ENCODE data around the gene LGALS7B. TPM values are rescaled to one million over a fixed set of nuclear protein-coding genes. Genes with fewer than 3 reads are reported as not detected.
"Not testable (repeated sequence)": the region's sequence is repeated elsewhere in the genome, so short reads cannot be mapped to it uniquely, and the experiment has no call there.

Gene LGALS7B
- total RNA-seq, 2 experiments from 2014 or later: not detected

- Histone ChIP-seq H3K4me2 (ENCODE audit: low read length) (no peak overlapping the region), H3K36me3 (ENCODE audit: insufficient read depth, low read length) (no peaks in the 10 kb centered on the region), H4K20me1 (ENCODE audit: insufficient read depth, low read length) (no peaks in the 10 kb centered on the region), H3K27ac (ENCODE audit: low read depth, low read length, poor library complexity, severe bottlenecking) (no peak overlapping the region), H2AFZ (ENCODE audit: low read length) (no peak overlapping the region), H3K4me1 (ENCODE audit: insufficient read depth, low read length, poor library complexity, severe bottlenecking) (no peaks in the 10 kb centered on the region), H3K4me3 (ENCODE audit: low read depth, low read length, poor library complexity, severe bottlenecking) (no peak overlapping the region), H3K9me3 (ENCODE audit: low read length) (no peaks in the 10 kb centered on the region), H3K79me2 (ENCODE audit: insufficient read depth, low read depth, low read length) (no peaks in the 10 kb centered on the region), H3K9me2 (ENCODE audit: insufficient read depth, low read length) (no peaks in the 10 kb centered on the region)
- TF ChIP-seq EZH2phosphoT487 (IDR thresholded peaks at IDR 0.05; ENCODE audit: borderline replicate concordance, low read depth, low read length) (no peak), CTCF (conservative IDR thresholded peaks at IDR 0.05; ENCODE audit: low read length) (no peak)
- CTCF ChIA-PET (ENCODE audit: unreplicated experiment): no interaction called here
- no TSS peak for BruUV-seq (replicated peaks)
- POLR2A ChIA-PET: no interaction called here
- intact Hi-C loops (cut with micrococcal nuclease; ENCODE audit: unreplicated experiment): no loop called here
- no peak for DNase-seq (ENCODE audit: low spot score)
These were observed 2.3 kb upstream of the LGALS7B start for GRCh38 chr19:38786572-38787265.

- BruUV-seq (replicated peaks); H3K4me3 ChIP-seq (ENCODE audit: low read depth, low read length, poor library complexity, severe bottlenecking); CTCF ChIA-PET (ENCODE audit: unreplicated experiment): not testable (repeated sequence)
These were observed 1.8 kb downstream of the LGALS7B start for GRCh38 chr19:38790507-38791403.

DNA sequence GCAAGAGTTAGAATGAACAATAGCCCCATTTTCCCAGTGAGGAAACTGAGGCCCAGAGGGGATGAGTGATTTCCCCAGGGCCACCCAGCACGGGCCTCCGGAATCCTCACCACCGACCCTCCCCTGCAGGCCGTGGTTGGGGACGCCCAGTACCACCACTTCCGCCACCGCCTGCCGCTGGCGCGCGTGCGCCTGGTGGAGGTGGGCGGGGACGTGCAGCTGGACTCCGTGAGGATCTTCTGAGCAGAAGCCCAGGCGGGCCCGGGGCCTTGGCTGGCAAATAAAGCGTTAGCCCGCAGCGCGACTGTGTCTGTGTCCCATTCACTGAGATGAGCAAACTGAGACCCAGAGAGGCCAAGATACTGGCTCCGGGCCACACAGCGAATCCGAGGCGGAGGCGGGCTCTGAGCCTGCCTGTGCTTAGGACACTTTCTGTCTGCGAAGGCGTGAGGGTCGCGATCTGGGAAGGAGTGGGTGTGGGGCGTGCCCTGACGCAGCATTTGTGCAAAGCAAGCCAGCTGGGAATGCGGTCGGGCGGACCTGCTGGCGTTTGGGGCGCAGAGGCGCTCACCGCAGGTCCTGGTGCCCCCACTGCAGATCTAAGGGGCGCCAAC is 2.6 kb downstream of the LGALS7B start:
- H3K4me3 ChIP-seq (ENCODE audit: low read depth, low read length, poor library complexity, severe bottlenecking); POLR2A ChIA-PET; H3K79me2 ChIP-seq (ENCODE audit: insufficient read depth, low read depth, low read length); BruUV-seq (replicated peaks); H3K4me1 ChIP-seq (ENCODE audit: insufficient read depth, low read length, poor library complexity, severe bottlenecking); intact Hi-C loops (cut with micrococcal nuclease; ENCODE audit: unreplicated experiment); H3K4me2 ChIP-seq (ENCODE audit: low read length); H3K9me2 ChIP-seq (ENCODE audit: insufficient read depth, low read length); H3K36me3 ChIP-seq (ENCODE audit: insufficient read depth, low read length); H3K9me3 ChIP-seq (ENCODE audit: low read length); CTCF ChIA-PET (ENCODE audit: unreplicated experiment); H2AFZ ChIP-seq (ENCODE audit: low read length); DNase-seq (ENCODE audit: low spot score); H3K27ac ChIP-seq (ENCODE audit: low read depth, low read length, poor library complexity, severe bottlenecking); H4K20me1 ChIP-seq (ENCODE audit: insufficient read depth, low read length): not testable (repeated sequence)

More at GRCh38 chr19:38790507-38791403, 1.8 kb downstream of the LGALS7B start:
- H3K36me3 ChIP-seq (ENCODE audit: insufficient read depth, low read length); H4K20me1 ChIP-seq (ENCODE audit: insufficient read depth, low read length); DNase-seq (ENCODE audit: low spot score); POLR2A ChIA-PET; H3K4me2 ChIP-seq (ENCODE audit: low read length); H3K79me2 ChIP-seq (ENCODE audit: insufficient read depth, low read depth, low read length); H3K9me3 ChIP-seq (ENCODE audit: low read length); H2AFZ ChIP-seq (ENCODE audit: low read length); H3K9me2 ChIP-seq (ENCODE audit: insufficient read depth, low read length); H3K27ac ChIP-seq (ENCODE audit: low read depth, low read length, poor library complexity, severe bottlenecking); intact Hi-C loops (cut with micrococcal nuclease; ENCODE audit: unreplicated experiment); H3K4me1 ChIP-seq (ENCODE audit: insufficient read depth, low read length, poor library complexity, severe bottlenecking): not testable (repeated sequence)

Measured in OCI-LY7 (cell line).